ENCODE results near the gene GIT2. TPM values are rescaled to one million over a fixed set of nuclear protein-coding genes. Genes with fewer than 3 reads are reported as not detected.

Gene GIT2
- total RNA-seq, 1 donor from 2014 or later, result 42.6 TPM

DNA sequence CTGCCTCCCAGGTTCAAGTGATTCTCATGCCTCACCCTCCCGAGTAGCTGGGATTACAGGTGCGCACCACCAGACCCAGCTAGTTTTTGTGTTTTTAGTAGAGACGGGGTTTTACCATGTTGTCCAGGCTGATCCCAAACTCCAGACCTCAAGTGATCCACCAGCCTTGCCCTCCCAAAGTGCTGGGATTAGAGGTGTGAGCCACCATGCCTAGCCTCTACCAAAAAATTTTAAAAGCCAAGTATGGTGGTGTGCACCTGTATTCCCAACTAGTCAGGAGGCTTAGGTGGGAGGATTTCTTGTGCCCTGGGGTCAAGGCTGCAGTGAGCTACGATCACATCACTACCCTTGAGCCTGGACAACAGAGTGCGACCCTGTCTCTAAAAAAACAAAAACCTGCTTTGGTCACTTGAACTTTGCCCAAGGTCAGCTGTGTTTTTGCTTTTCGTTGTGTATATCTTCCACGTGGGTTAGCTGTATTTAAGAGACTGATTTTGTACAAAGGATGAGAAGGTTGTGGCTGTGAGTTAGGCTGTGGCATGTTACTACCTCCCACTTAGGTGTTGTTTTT is 39.5 kb upstream of the GIT2 start:
- Mint-ChIP-seq H3K4me3 (no peak overlapping the region), H3K27me3 (ENCODE audit: low read depth) (no peaks in the 10 kb centered on the region), H3K36me3 (peaks cover 34% of the 10 kb centered on the region), H3K4me1 (no peaks in the 10 kb centered on the region), H3K9me3 (no peaks in the 10 kb centered on the region), H3K27ac (no peak overlapping the region)
- TF ChIP-seq, protein P1, sequence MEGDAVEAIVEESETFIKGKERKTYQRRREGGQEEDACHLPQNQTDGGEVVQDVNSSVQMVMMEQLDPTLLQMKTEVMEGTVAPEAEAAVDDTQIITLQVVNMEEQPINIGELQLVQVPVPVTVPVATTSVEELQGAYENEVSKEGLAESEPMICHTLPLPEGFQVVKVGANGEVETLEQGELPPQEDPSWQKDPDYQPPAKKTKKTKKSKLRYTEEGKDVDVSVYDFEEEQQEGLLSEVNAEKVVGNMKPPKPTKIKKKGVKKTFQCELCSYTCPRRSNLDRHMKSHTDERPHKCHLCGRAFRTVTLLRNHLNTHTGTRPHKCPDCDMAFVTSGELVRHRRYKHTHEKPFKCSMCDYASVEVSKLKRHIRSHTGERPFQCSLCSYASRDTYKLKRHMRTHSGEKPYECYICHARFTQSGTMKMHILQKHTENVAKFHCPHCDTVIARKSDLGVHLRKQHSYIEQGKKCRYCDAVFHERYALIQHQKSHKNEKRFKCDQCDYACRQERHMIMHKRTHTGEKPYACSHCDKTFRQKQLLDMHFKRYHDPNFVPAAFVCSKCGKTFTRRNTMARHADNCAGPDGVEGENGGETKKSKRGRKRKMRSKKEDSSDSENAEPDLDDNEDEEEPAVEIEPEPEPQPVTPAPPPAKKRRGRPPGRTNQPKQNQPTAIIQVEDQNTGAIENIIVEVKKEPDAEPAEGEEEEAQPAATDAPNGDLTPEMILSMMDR (IDR thresholded peaks at IDR 0.05; ENCODE audit: unreplicated experiment), result no peak
- DNase-seq (ENCODE audit: low spot score in 2 of 2, unreplicated experiment in 2 of 2), result no peak

DNA sequence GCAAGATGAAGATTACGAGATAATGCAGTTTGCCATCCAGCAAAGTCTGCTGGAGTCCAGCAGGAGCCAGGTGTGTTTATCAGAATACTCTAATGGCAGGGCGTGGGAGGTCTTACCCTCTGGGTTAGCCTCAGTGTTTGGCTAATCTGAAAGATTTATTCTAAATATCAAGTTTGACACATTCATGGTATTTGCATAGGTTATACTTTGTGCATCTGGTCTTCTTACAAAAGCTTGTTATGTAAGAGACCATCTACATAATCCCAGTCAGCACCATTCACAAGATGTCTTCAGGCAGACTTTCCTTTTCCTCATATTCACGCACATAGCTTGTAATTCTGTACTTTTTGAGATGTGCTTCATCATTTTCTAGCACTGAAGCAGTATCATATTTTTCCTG is 37.7 kb upstream of the GIT2 start:
- Mint-ChIP-seq H3K27me3 (ENCODE audit: low read depth) (no peaks in the 10 kb centered on the region), H3K27ac (no peak overlapping the region), H3K4me1 (no peaks in the 10 kb centered on the region), H3K9me3 (no peaks in the 10 kb centered on the region), H3K4me3 (no peak overlapping the region), H3K36me3 (peaks cover 44% of the 10 kb centered on the region)
- DNase-seq (ENCODE audit: low spot score in 2 of 2, unreplicated experiment in 2 of 2), result no peak
- TF ChIP-seq, protein P1 (IDR thresholded peaks at IDR 0.05; ENCODE audit: unreplicated experiment), result no peak

DNA sequence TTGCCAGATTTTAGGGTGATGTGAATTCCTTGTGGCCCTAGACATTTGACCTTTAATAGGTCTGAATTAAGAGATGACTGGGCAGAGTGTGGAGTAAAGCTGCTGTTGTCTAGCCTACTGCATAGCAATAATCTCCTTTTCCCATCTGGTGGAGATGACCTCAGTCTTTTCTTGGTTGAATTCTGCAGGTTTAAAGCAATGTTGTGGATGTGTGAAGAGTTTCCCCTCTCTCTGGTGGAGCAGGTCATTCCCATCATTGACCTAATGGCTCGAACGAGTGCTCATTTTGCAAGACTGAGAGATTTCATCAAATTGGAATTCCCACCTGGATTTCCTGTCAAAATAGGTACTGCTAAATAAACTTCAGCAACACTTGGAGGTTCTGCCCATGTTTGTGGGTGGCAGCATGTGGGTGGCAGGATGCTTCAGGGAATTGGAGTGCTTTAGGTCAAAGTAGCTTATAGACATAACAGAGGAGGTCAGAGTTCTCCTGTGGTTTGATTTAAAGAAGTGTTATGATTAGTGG is 33.2 kb upstream of the GIT2 start:
- Mint-ChIP-seq H3K4me3 (no peak overlapping the region), H3K9me3 (no peaks in the 10 kb centered on the region), H3K27ac (no peak overlapping the region), H3K36me3 (peaks cover 41% of the 10 kb centered on the region), H3K27me3 (ENCODE audit: low read depth) (no peaks in the 10 kb centered on the region), H3K4me1 (peaks cover 4% of the 10 kb centered on the region)
- TF ChIP-seq, protein P1 (IDR thresholded peaks at IDR 0.05; ENCODE audit: unreplicated experiment), result no peak
- no peak for DNase-seq (ENCODE audit: low spot score in 2 of 2, unreplicated experiment in 2 of 2)

DNA sequence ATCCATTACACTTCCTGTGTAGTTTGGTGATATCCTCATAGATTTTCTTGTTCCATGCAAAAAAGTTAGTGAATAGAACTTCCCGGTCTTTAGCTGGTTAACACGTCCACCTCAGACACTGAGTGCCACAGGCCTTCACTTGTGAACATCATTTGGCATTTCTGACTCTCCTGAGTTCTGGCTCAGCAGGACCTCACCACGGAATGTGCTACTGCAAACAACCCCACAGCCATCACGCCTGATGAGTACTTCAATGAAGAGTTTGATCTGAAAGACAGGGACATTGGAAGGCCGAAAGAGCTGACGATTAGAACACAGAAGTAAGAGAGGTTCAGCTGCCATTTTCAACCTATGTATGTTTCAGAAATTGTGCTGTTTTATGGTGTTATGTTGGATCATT is 32.2 kb upstream of the GIT2 start:
- Mint-ChIP-seq H3K4me1 (peaks cover 11% of the 10 kb centered on the region), H3K27ac (no peak overlapping the region), H3K9me3 (no peaks in the 10 kb centered on the region), H3K36me3 (peaks cover 34% of the 10 kb centered on the region), H3K27me3 (ENCODE audit: low read depth) (no peaks in the 10 kb centered on the region), H3K4me3 (no peak overlapping the region)
- no peak for DNase-seq (ENCODE audit: low spot score in 2 of 2, unreplicated experiment in 2 of 2)
- TF ChIP-seq, protein P1 (IDR thresholded peaks at IDR 0.05; ENCODE audit: unreplicated experiment), result no peak

DNA sequence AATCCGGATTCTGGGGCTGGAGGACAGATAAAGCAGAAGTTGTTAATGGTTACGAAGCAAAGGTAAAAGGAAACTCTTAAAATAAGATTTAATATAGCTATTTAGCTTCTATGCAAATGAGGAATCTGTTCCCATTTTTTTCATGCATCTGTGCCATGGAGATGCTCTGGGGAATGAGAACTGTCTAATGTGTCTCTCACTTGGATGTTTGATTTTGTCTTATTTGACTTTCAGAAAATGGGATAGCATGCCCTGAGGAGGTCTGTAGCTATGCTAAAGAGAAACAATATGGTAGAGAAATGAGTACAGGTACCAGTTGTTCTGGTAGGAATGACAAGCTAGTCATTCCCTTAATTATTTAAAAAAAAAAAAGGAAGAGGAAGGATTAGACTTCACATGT is 27.9 kb upstream of the GIT2 start:
- H3K27me3 Mint-ChIP-seq (ENCODE audit: low read depth), result no peaks in the 10 kb centered on the region

More for the DNA sequence above, 27.9 kb upstream of the GIT2 start:
- no peak for DNase-seq (ENCODE audit: low spot score in 2 of 2, unreplicated experiment in 2 of 2)
- H3K4me3 Mint-ChIP-seq, result no peak overlapping the region
- TF ChIP-seq, protein P1 (IDR thresholded peaks at IDR 0.05; ENCODE audit: unreplicated experiment), result no peak
- H3K9me3 Mint-ChIP-seq, result no peaks in the 10 kb centered on the region
- peaks cover 18% of the 10 kb centered on the region for H3K4me1 Mint-ChIP-seq
- peaks cover 31% of the 10 kb centered on the region for H3K36me3 Mint-ChIP-seq
- peak overlapping the region; percentile 41 for H3K27ac Mint-ChIP-seq
